HG02885 (cell line): Measurements from ENCODE around the gene COL20A1.

Experiments used
- ATAC-seq: cut with Tn5 transposase; IDR thresholded peaks from one replicate; pipeline ENCODE4 v1.9.1; 2021; ENCODE audit warnings: mild to moderate bottlenecking; ENCODE audit not compliant: unreplicated experiment, poor library complexity

The COL20A1 gene

GRCh38 chr20:63344616-63345327 is 51.8 kb downstream of the COL20A1 start:
- ATAC-seq: no peak

- no peak for ATAC-seq
These were observed 52.5 kb downstream of the COL20A1 start for GRCh38 chr20:63345328-63346100.

GRCh38 chr20:63346131-63347080 is 53.4 kb downstream of the COL20A1 start:
- ATAC-seq: no peak

- no peak for ATAC-seq
These were observed 54.2 kb downstream of the COL20A1 start for GRCh38 chr20:63347081-63347741.

- no peak for ATAC-seq
These were observed 55.2 kb downstream of the COL20A1 start for GRCh38 chr20:63347950-63348827.

- ATAC-seq: no peak
These were observed 56.0 kb downstream of the COL20A1 start for GRCh38 chr20:63348828-63349515.

- no peak for ATAC-seq
These were observed 56.5 kb downstream of the COL20A1 start for GRCh38 chr20:63349516-63349895.

- ATAC-seq: no peak
These were observed 57.2 kb downstream of the COL20A1 start for GRCh38 chr20:63350196-63350595.

- ATAC-seq: no peak
These were observed 57.8 kb downstream of the COL20A1 start for GRCh38 chr20:63350597-63351325.

- ATAC-seq: no peak
These were observed 58.3 kb downstream of the COL20A1 start for GRCh38 chr20:63351326-63351700.

- no peak for ATAC-seq
These were observed 59.0 kb downstream of the COL20A1 start for GRCh38 chr20:63351811-63352591.

- ATAC-seq: no peak
These were observed 59.8 kb downstream of the COL20A1 start for GRCh38 chr20:63352811-63353221.

GRCh38 chr20:63354636-63355350 is 61.8 kb downstream of the COL20A1 start:
- ATAC-seq: no peak

- no peak for ATAC-seq
These were observed 62.9 kb downstream of the COL20A1 start for GRCh38 chr20:63355781-63356295.

GRCh38 chr20:63356511-63356910 is 63.5 kb downstream of the COL20A1 start:
- no peak for ATAC-seq
